HG03439 (cell line): ENCODE measurements around the gene ADCY2.

ENCODE experiments used
- ATAC-seq: cut with Tn5 transposase; IDR thresholded peaks from one replicate; pipeline ENCODE4 v1.9.1; 2021; ENCODE audit warnings: mild to moderate bottlenecking, moderate library complexity; ENCODE audit not compliant: unreplicated experiment

Gene ADCY2

GRCh38 chr5:7585807-7586206 is 189.9 kb downstream of the ADCY2 start:
- no peak for ATAC-seq

- no peak for ATAC-seq
Observed at GRCh38 chr5:7586480-7586879, 190.5 kb downstream of the ADCY2 start.

- ATAC-seq: no peak
Observed at GRCh38 chr5:7589800-7590199, 193.9 kb downstream of the ADCY2 start.

- ATAC-seq: no peak
Observed at GRCh38 chr5:7592910-7593309, 197.0 kb downstream of the ADCY2 start.

- ATAC-seq: no peak
Observed at GRCh38 chr5:7597059-7597642, 201.2 kb downstream of the ADCY2 start.

- ATAC-seq: no peak
Observed at GRCh38 chr5:7606840-7607465, 211.0 kb downstream of the ADCY2 start.

- no peak for ATAC-seq
Observed at GRCh38 chr5:7608772-7609171, 212.8 kb downstream of the ADCY2 start.

GRCh38 chr5:7609726-7610125 is 213.8 kb downstream of the ADCY2 start:
- no peak for ATAC-seq

GRCh38 chr5:7610531-7611177 is 214.7 kb downstream of the ADCY2 start:
- ATAC-seq: no peak

- ATAC-seq: no peak
Observed at GRCh38 chr5:7611518-7611917, 215.6 kb downstream of the ADCY2 start.

- ATAC-seq: no peak
Observed at GRCh38 chr5:7615566-7616061, 219.7 kb downstream of the ADCY2 start.

GRCh38 chr5:7616897-7617296 is 221.0 kb downstream of the ADCY2 start:
- no peak for ATAC-seq

- no peak for ATAC-seq
Observed at GRCh38 chr5:7622498-7622897, 226.6 kb downstream of the ADCY2 start.

- ATAC-seq: no peak
Observed at GRCh38 chr5:7625740-7626139, 229.8 kb downstream of the ADCY2 start.

GRCh38 chr5:7628248-7628647 is 232.3 kb downstream of the ADCY2 start:
- ATAC-seq: no peak

- no peak for ATAC-seq
Observed at GRCh38 chr5:7628820-7629219, 232.9 kb downstream of the ADCY2 start.

GRCh38 chr5:7629561-7629960 is 233.6 kb downstream of the ADCY2 start:
- ATAC-seq: no peak

- no peak for ATAC-seq
Observed at GRCh38 chr5:7634837-7635236, 238.9 kb downstream of the ADCY2 start.

- ATAC-seq: no peak
Observed at GRCh38 chr5:7638456-7638855, 242.5 kb downstream of the ADCY2 start.

- ATAC-seq: no peak
Observed at GRCh38 chr5:7642029-7642428, 246.1 kb downstream of the ADCY2 start.

- no peak for ATAC-seq
Observed at GRCh38 chr5:7644723-7645122, 248.8 kb downstream of the ADCY2 start.

GRCh38 chr5:7650755-7651154 is 254.8 kb downstream of the ADCY2 start:
- no peak for ATAC-seq
